Measurements from ENCODE around the gene GNB1L.

The GNB1L gene

GRCh38 chr22:19842393-19843106 lies 12.1 kb downstream of the GNB1L start:
- Histone ChIP-seq H3K27ac (no peak overlapping the region), H3K27me3 (no peaks in the 10 kb centered on the region), H3K36me3 (no peaks in the 10 kb centered on the region), H3K4me1 (ENCODE audit: control insufficient read depth in 1 of 2, insufficient read depth in 1 of 2, low read depth in 1 of 2, low read length in 1 of 2) (peaks cover 7 to 8% of the 10 kb centered on the region in 2 experiments), H3K4me3 (ENCODE audit: low read depth in 1 of 2, low read length in 1 of 2) (no peak overlapping the region), H3K9me3 (no peaks in the 10 kb centered on the region)
- TF ChIP-seq, protein P1, sequence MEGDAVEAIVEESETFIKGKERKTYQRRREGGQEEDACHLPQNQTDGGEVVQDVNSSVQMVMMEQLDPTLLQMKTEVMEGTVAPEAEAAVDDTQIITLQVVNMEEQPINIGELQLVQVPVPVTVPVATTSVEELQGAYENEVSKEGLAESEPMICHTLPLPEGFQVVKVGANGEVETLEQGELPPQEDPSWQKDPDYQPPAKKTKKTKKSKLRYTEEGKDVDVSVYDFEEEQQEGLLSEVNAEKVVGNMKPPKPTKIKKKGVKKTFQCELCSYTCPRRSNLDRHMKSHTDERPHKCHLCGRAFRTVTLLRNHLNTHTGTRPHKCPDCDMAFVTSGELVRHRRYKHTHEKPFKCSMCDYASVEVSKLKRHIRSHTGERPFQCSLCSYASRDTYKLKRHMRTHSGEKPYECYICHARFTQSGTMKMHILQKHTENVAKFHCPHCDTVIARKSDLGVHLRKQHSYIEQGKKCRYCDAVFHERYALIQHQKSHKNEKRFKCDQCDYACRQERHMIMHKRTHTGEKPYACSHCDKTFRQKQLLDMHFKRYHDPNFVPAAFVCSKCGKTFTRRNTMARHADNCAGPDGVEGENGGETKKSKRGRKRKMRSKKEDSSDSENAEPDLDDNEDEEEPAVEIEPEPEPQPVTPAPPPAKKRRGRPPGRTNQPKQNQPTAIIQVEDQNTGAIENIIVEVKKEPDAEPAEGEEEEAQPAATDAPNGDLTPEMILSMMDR (IDR thresholded peaks at IDR 0.05), result no peak

DNA sequence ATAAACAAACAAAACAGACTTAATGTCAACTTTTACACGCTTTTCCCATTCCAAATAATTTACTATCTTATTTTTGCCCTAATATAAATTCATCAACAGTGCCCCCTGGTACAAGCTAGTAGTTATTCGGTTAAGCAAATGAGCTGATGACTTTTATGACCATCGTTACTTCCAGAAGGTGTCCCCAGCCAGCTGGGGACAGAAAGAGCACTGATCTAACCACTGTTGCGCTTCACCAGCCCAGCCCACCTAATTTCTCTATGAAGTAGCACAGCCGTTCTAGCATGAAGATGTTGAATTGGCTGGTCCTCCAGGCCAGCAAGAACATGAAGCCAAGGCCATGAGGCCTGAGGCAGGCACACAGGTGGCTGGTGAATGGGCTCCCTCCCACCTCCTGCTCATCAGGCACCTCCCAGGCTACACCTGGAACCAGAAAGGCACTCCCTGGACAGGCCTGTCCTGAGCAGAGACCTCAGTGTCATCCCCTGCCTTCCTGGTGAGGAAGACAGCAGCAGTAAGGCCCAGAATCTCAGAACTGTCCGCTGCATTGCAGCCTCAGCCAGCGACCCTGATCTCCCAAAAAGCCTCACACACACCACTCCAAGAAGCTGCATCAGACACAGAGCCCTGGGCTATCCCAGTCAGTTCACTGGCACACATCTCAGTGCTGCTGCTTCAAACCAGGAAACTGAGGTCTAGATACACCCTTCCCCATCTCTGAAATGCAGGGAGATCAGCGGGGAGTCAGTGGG lies 12.9 kb downstream of the GNB1L start:
- H3K36me3 ChIP-seq, result no peaks in the 10 kb centered on the region
- TF ChIP-seq, protein P1 (IDR thresholded peaks at IDR 0.05), result no peak
- no peak overlapping the region for H3K4me3 ChIP-seq (ENCODE audit: low read depth in 1 of 2, low read length in 1 of 2)
- no peaks in the 10 kb centered on the region for H3K9me3 ChIP-seq
- H3K27ac ChIP-seq, result no peak overlapping the region
- H3K27me3 ChIP-seq, result no peaks in the 10 kb centered on the region
- peaks cover 7 to 8% of the 10 kb centered on the region in 2 experiments for H3K4me1 ChIP-seq (ENCODE audit: control insufficient read depth in 1 of 2, insufficient read depth in 1 of 2, low read depth in 1 of 2, low read length in 1 of 2)

DNA sequence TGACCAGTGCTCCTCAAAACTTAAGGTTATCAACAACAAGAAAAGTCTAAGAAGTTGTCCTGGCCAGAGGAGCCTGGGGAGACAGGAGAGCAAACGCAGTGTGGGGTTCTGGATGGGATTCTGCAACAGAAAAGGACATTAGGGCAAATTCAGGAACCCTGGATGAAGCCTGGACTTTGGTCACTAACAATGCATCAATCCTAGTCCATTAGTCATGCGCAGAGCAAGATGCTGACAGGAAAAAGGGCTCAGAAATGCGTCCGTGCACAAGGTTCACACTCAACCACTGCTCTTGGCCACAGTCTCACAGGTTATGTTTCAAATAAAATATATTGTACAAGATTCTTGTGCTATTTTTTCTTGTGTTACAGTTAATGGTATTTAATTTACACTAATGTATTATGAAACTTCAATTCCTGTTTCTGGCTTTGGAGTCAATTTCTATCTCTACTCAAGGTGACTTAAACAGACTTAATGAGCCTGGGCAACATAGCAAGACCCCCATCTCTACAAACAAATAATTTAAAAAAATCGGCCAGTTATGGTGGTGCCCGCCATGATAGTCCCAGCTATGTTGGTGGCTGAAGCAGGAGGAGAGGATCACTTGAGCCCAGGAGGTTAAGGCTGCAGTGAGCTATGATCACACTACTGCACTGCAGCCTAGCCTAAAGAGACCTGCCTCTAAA lies 13.6 kb downstream of the GNB1L start:
- H3K4me1 ChIP-seq (ENCODE audit: control insufficient read depth in 1 of 2, insufficient read depth in 1 of 2, low read depth in 1 of 2, low read length in 1 of 2), result peaks cover 7 to 8% of the 10 kb centered on the region in 2 experiments
- H3K9me3 ChIP-seq, result no peaks in the 10 kb centered on the region
- H3K36me3 ChIP-seq, result no peaks in the 10 kb centered on the region
- no peak overlapping the region for H3K27ac ChIP-seq
- TF ChIP-seq, protein P1 (IDR thresholded peaks at IDR 0.05), result no peak
- no peak overlapping the region for H3K4me3 ChIP-seq (ENCODE audit: low read depth in 1 of 2, low read length in 1 of 2)
- H3K27me3 ChIP-seq, result no peaks in the 10 kb centered on the region

DNA sequence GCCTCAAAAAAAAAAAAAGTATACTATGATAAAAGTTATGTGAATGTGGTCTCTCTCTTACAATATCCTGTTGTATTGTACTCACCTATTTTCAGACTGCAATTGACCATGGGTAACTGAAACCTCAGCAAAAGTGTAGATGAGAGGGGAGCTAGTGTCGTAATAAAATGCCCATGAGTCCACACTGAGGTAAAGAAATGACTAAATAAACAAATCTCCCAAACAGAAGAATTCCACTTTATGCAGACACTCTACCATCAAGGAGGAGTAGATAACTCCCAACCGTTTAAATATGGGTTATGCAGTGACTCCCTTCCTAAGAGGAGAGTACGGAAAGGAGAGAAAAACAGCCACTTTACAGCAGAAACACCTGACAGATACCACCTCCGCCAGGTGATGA lies 14.6 kb downstream of the GNB1L start:
- no peak overlapping the region for H3K4me3 ChIP-seq (ENCODE audit: low read depth in 1 of 2, low read length in 1 of 2)
- H3K4me1 ChIP-seq (ENCODE audit: control insufficient read depth in 1 of 2, insufficient read depth in 1 of 2, low read depth in 1 of 2, low read length in 1 of 2), result peaks cover 7 to 8% of the 10 kb centered on the region in 2 experiments
- TF ChIP-seq, protein P1 (IDR thresholded peaks at IDR 0.05), result no peak
- H3K27ac ChIP-seq, result no peak overlapping the region
- H3K36me3 ChIP-seq, result no peaks in the 10 kb centered on the region
- H3K27me3 ChIP-seq, result no peaks in the 10 kb centered on the region
- H3K9me3 ChIP-seq, result no peaks in the 10 kb centered on the region

DNA sequence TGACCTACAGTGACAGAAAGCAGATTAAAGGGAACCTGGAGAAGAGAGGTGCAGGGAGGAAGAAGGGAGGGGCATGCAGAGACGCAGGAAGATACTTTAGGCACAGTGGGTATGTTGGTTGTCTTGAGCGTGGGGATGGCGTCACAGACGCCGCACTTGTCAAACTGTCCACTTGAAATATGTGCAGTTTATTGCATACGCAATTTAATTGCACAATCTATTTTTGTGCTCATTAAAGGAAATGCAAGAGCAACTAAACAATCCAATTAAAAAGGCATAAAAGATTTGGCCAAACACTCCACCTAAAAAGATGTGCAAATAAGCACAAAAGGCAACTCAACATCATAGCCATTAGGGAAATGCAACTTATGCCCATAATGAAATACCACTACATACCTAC lies 16.8 kb downstream of the GNB1L start:
- H3K4me3 ChIP-seq (ENCODE audit: low read depth in 1 of 2, low read length in 1 of 2), result no peak overlapping the region
- TF ChIP-seq, protein P1 (IDR thresholded peaks at IDR 0.05), result no peak
- H3K27ac ChIP-seq, result no peak overlapping the region
- H3K9me3 ChIP-seq, result no peaks in the 10 kb centered on the region
- no peaks in the 10 kb centered on the region for H3K36me3 ChIP-seq
- no peaks in the 10 kb centered on the region for H3K27me3 ChIP-seq
- H3K4me1 ChIP-seq (ENCODE audit: control insufficient read depth in 1 of 2, insufficient read depth in 1 of 2, low read depth in 1 of 2, low read length in 1 of 2), result peaks cover 3 to 4% of the 10 kb centered on the region in 2 experiments
